ENCODE results near the gene PRICKLE1. TPM values are rescaled to one million over a fixed set of nuclear protein-coding genes. Genes with fewer than 3 reads are reported as not detected.

Gene PRICKLE1
- total and polyA plus RNA-seq, 2 donors (not counting 1 experiment from before 2014, with no cell fraction given): 6.3 to 21.6 TPM

DNA sequence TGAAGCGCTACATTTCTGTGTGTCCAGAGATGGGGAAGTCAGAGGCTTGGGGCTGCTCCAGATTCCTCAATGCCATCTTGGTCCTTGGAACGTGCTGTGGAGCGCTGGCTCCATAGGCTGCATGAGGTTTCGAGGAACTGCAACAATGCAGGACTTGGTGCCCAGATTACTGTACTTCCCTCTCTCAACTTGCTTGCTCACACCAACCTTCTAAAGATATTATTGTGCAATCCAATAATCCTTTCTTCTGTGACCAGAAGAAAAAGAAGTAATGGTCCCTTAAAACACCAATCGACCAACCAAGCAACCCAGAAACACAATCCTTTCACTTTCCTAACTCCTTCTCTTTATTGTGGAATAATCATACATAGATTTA, 3.7 kb downstream of the PRICKLE1 start:
- Histone ChIP-seq H4K20me1 (ENCODE audit: control insufficient read depth, insufficient read depth, low read length, poor library complexity, severe bottlenecking) (no peaks in the 10 kb centered on the region), H3K4me2 (replicated peaks; ENCODE audit: low read depth, low read length, poor library complexity, severe bottlenecking) (no peak overlapping the region), H2AFZ (ENCODE audit: insufficient read depth, low read depth, low read length, poor library complexity, severe bottlenecking) (no peak overlapping the region), H3K9me3 (ENCODE audit: control extremely low read depth in 1 of 3, control insufficient read depth in 2 of 3, insufficient read depth in 1 of 3, low read length in 2 of 3) (peaks cover 0 to 8% (median 0%) of the 10 kb centered on the region in 3 donors), H3K36me3 (replicated peaks in 1 of 2; ENCODE audit: control extremely low read depth in 1 of 2, control insufficient read depth in 1 of 2, extremely low read depth in 1 of 2, insufficient read depth in 2 of 2, low read length in 1 of 2) (no peaks in the 10 kb centered on the region), H3K9ac (ENCODE audit: low read length) (no peak overlapping the region), H3K4me1 (ENCODE audit: control insufficient read depth in 2 of 2, insufficient read depth in 2 of 2, low read length in 2 of 2) (peaks cover 17 to 21% of the 10 kb centered on the region in 2 donors), H3K79me2 (ENCODE audit: control insufficient read depth, insufficient read depth, low read length) (no peaks in the 10 kb centered on the region), H3K27ac (ENCODE audit: low read length in 2 of 2) (no peak overlapping the region), H3K27me3 (replicated peaks in 1 of 4; ENCODE audit: control extremely low read depth in 1 of 4, control insufficient read depth in 3 of 4, insufficient read depth in 4 of 4, low read length in 3 of 4) (peaks cover 0 to 41% (median 26%) of the 10 kb centered on the region in 4 experiments), H3K4me3 (ENCODE audit: control extremely low read depth in 1 of 5, extremely low read depth in 1 of 5, insufficient read depth in 1 of 5, low read depth in 2 of 5, low read length in 4 of 5) (no peak overlapping the region)
- no peak overlapping the region for H3K4me3 Mint-ChIP-seq
- intact Hi-C loops (cut with micrococcal nuclease): no loop called here
- no peaks in the 10 kb centered on the region for H3K9me3 Mint-ChIP-seq (ENCODE audit: insufficient read depth)
- H3K27me3 Mint-ChIP-seq: peaks cover 42% of the 10 kb centered on the region
- ATAC-seq (ENCODE audit: low read depth) (no peak), DNase-seq (no peak)
- H3K27ac Mint-ChIP-seq: no peak overlapping the region
- H3K4me1 Mint-ChIP-seq: peaks cover 19% of the 10 kb centered on the region
- TF ChIP-seq, protein P1, sequence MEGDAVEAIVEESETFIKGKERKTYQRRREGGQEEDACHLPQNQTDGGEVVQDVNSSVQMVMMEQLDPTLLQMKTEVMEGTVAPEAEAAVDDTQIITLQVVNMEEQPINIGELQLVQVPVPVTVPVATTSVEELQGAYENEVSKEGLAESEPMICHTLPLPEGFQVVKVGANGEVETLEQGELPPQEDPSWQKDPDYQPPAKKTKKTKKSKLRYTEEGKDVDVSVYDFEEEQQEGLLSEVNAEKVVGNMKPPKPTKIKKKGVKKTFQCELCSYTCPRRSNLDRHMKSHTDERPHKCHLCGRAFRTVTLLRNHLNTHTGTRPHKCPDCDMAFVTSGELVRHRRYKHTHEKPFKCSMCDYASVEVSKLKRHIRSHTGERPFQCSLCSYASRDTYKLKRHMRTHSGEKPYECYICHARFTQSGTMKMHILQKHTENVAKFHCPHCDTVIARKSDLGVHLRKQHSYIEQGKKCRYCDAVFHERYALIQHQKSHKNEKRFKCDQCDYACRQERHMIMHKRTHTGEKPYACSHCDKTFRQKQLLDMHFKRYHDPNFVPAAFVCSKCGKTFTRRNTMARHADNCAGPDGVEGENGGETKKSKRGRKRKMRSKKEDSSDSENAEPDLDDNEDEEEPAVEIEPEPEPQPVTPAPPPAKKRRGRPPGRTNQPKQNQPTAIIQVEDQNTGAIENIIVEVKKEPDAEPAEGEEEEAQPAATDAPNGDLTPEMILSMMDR (IDR thresholded peaks at IDR 0.05): no peak
- no peak for TF ChIP-seq EZH2 (IDR thresholded peaks at IDR 0.05; ENCODE audit: borderline replicate concordance, insufficient read depth, low read depth, low read length, poor library complexity, severe bottlenecking)
- WGBS (ENCODE audit: insufficient coverage): 100% methylated on average over 2 of the region's 5 CpGs
- POLR2A ChIA-PET: no interaction called here
- CTCF ChIA-PET: interaction anchor here (1.0 kb wide), 1 partner anchor 95 kb away, joined by 3 read pairs; no protein-coding TSS in a partner anchor

DNA sequence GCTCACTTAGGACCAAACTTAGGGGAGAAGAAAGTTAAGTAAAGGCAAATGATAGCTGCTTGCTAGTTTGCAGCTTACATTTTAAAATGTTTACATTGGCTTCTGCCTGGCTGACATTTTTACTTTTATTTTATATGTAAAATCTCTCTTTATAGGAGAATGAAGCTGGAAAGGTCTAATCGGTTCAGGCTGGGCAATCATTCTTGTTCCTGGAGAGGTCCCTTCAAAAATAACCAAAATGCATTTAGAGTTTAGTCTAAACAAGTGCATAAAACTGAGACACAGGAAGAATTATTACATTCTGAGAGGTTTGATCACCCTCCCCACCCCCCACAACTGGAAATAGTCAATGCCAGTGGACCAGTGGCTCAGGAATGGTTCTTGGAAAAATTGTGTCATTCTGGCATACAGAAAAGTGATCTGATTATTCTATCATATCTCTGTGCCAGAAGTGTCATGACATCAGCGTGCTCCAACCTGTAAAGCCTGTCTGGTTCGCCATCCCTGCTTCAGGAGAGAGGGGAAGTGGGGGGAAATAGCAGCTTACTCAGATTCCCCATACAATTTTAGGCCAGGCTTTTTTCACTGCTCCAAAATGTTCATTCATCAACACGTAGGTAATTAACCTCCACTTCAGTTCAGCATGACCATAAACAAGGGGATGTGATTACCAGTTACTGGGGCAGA, 4.2 kb downstream of the PRICKLE1 start:
- H3K4me2 ChIP-seq (replicated peaks; ENCODE audit: low read depth, low read length, poor library complexity, severe bottlenecking): no peak overlapping the region
- H3K79me2 ChIP-seq (ENCODE audit: control insufficient read depth, insufficient read depth, low read length): no peaks in the 10 kb centered on the region

More for the DNA sequence above, 4.2 kb downstream of the PRICKLE1 start:
- ChIA-PET POLR2A (no interaction called here), CTCF (interaction anchor here (3.0 kb wide), 1 partner anchor 16 kb away, joined by 14 read pairs; no protein-coding TSS in a partner anchor)
- no peak overlapping the region for H2AFZ ChIP-seq (ENCODE audit: insufficient read depth, low read depth, low read length, poor library complexity, severe bottlenecking)
- no peak for TF ChIP-seq EZH2 (IDR thresholded peaks at IDR 0.05; ENCODE audit: borderline replicate concordance, insufficient read depth, low read depth, low read length, poor library complexity, severe bottlenecking)
- TF ChIP-seq, protein P1 (IDR thresholded peaks at IDR 0.05): no peak
- Mint-ChIP-seq H3K4me1 (peaks cover 13% of the 10 kb centered on the region), H3K9me3 (ENCODE audit: insufficient read depth) (no peaks in the 10 kb centered on the region), H3K27ac (no peak overlapping the region), H3K4me3 (no peak overlapping the region), H3K27me3 (peaks cover 40% of the 10 kb centered on the region)
- no peak overlapping the region for H3K4me3 ChIP-seq (ENCODE audit: control extremely low read depth in 1 of 5, extremely low read depth in 1 of 5, insufficient read depth in 1 of 5, low read depth in 2 of 5, low read length in 4 of 5)
- no peaks in the 10 kb centered on the region for H4K20me1 ChIP-seq (ENCODE audit: control insufficient read depth, insufficient read depth, low read length, poor library complexity, severe bottlenecking)
- no peak overlapping the region for H3K9ac ChIP-seq (ENCODE audit: low read length)
- no peak overlapping the region for H3K27ac ChIP-seq (ENCODE audit: low read length in 2 of 2)
- DNase-seq (no peak), ATAC-seq (ENCODE audit: low read depth) (no peak)
- WGBS (ENCODE audit: insufficient coverage): no CpG with 5 or more reads among the region's 4 CpGs
- peaks cover 0 to 6% (median 0%) of the 10 kb centered on the region in 3 donors for H3K9me3 ChIP-seq (ENCODE audit: control extremely low read depth in 1 of 3, control insufficient read depth in 2 of 3, insufficient read depth in 1 of 3, low read length in 2 of 3)
- peaks cover 12 to 16% of the 10 kb centered on the region in 2 donors for H3K4me1 ChIP-seq (ENCODE audit: control insufficient read depth in 2 of 2, insufficient read depth in 2 of 2, low read length in 2 of 2)
- H3K27me3 ChIP-seq (replicated peaks in 1 of 4; ENCODE audit: control extremely low read depth in 1 of 4, control insufficient read depth in 3 of 4, insufficient read depth in 4 of 4, low read length in 3 of 4): peaks cover 0 to 36% (median 24%) of the 10 kb centered on the region in 4 experiments
- no peaks in the 10 kb centered on the region for H3K36me3 ChIP-seq (replicated peaks in 1 of 2; ENCODE audit: control extremely low read depth in 1 of 2, control insufficient read depth in 1 of 2, extremely low read depth in 1 of 2, insufficient read depth in 2 of 2, low read length in 1 of 2)
- intact Hi-C loops (cut with micrococcal nuclease): no loop called here
